GM19043 (cell line): ENCODE results near the gene JAKMIP2.
"Not testable (repeated sequence)": the region's sequence is repeated elsewhere in the genome, so short reads cannot be mapped to it uniquely, and the experiment has no call there.

Experiments used
- ATAC-seq: cut with Tn5 transposase; IDR thresholded peaks from one replicate; pipeline ENCODE4 v1.9.1; 2021; ENCODE audit warnings: low read depth; ENCODE audit not compliant: unreplicated experiment

Gene JAKMIP2

DNA sequence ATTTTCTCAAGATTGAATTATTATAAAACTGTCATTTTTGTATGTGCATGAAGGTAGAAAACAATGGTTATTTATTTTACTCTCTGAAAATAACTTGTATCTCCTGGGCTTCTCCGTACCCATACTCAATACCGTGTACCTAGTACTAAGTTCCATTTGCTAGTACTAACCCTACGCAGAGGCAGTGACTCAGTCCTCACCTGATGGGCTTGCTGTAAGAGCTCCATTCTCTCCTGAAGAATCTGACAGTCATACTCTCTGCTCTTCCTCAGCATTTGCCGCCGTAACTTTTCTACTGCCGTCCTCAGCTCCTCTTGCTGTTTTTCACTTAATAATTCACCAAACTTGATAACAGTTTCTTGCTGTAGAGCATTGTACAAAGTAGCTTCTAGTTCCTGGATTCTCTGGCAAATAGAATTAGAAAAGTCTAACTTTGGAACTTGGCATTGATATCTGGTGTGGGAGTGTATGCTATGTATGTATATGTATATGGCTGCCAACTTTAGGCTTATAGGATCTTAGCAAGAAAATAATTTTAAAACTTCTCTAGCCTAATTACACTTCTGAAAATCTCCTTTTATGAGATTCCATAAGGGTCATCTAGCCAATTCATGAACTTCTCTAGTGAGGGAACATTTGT lies 164.7 kb downstream of the JAKMIP2 start:
- ATAC-seq = no peak

DNA sequence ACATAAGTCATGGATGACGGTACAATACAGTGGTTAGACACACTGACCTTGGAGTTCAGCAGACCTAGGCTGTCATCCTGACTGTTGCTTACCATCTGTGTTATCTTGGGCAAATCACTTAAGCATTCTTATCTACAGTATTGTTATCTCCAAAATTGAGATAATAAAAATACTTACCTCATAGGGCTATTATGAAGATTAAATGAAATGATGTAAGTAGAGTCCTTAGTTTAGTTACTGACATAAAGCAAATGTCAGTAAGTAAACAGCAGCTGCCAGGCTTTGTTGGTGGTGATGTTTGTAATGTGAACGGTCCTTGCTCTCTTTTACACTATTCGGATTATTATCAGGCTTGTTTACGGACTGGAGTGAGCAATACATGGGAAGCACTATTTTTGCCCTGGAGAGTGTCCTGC lies 165.3 kb downstream of the JAKMIP2 start:
- ATAC-seq = no peak

DNA sequence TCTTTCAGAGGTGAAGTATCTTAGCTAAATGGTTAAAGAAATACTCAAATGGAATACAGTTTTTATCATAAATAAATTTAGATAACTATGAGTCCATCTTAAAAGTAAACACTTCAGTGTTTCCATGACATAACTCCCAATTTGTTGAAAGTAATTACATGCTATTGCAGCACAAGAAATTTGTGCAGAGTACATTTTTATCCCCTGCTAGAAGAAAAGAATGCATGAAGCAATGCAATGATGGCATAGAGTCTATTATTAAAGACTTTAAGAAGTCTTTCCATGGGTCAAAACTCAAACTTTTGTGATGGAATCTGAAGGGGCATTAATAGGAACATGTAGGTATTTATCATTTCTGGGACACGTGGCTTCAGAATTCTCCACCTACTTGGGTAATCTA lies 166.1 kb downstream of the JAKMIP2 start:
- ATAC-seq = no peak

DNA sequence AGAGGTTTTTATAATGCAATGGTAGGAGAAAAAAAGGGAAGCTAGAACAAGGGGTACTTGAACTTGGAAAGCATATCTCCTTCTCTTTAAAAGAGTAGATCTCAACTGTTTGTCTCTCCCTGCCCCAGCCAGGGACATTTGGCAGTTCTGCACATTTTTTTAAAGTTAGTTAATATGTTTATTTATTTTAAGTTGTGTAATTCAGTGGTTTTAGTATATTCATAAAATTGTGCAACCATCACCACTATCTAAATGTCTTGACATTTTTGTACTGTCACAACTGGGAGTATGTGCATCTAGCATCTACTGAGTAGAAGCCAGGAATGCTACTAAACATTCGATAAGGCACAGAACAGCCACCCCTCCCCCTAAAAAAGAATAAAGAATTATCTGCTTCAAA lies 169.2 kb downstream of the JAKMIP2 start:
- ATAC-seq = no peak

DNA sequence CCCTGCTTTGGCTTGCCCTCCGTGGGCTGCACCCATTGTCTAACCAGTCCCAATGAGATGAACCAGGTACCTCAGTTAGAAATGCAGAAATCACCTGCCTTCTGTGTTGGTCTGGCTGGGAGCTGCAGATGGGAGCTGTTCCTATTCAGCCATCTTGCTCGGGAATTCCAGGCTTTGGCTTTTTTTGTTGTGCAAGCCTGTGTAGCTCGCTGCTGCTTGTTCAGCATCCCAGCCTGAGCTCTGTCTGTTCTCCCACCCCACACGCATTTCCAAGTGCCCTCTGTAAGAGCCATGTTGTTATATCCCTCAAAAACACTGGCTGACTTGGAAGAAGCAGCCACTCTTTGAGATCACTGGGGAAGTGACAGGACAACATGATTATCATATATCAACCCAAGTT lies 171.0 kb downstream of the JAKMIP2 start:
- ATAC-seq = no peak

DNA sequence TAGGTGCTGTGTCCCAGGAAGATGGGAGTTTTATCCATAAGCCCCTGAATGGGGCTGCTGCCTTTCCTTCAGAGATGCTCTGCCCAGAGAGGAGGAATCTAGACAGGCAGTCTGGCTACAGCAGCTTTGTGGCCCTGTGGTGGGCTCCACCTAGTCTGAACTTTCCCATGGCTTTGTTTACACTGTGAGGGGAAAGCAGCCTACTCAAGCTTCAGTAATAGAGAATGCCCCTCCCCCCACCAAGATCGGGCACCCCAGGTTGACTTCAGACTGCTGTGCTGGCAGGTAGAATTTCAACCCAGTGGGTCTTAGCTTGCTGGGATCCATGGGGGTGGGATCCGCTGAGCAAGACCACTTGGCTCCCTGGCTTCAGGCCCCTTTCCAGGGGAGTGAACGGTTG lies 171.7 kb downstream of the JAKMIP2 start:
- no peak for ATAC-seq

DNA sequence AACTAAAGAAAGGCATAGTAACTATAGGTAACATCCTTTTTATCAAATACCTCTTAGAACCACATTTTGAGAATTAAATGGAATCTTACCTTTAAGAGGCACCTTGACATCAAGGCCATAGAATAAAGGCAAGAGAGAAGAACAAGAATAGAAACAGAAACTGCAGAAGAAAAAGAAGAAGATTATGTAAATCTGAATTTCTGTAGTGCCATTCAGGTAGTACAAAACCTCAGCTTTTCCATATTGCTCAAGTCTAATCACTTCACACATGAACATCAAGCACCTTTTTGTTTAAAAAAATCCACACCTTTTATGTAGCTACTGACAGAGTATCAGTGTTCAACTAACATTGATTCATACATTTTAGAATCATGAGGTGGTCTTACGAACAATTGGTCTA lies 180.9 kb downstream of the JAKMIP2 start:
- no peak for ATAC-seq

DNA sequence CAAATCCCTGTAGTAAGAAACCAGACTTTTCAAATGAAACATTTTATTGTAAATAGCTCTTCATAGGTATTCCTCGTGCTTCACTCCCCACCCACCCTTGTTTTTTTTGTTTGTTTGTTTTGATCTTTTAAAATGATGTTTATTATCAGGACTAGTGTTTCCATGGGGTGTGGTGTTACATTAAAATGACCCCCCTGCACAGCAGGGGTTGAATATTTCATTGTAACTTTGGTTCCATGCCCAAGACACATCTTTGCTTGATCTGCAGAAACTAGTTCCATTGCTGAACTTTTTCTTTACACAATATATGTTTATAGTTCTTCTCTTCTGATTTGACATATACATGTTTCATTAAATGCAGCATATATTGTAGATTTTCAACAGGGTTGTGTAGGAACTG lies 191.4 kb downstream of the JAKMIP2 start:
- ATAC-seq = no peak

DNA sequence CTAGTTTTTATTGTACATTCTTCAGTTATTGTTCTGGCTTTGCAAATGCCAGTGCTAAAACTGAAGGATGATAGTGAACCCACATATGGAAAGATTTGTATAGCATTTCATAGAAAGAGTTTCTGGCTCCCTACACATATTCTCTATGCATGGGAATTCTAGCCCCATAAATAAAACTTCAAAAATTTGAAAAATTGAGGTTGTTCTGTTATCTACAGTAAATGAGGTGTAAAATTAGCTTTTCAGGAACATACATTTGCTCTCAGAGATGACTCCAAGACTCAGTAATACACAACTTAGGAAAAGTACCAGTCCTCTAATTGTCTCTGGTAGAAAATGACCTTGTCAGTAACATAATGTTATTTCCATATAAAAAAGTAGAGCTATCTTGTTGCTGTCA lies 192.4 kb downstream of the JAKMIP2 start:
- ATAC-seq = no peak

DNA sequence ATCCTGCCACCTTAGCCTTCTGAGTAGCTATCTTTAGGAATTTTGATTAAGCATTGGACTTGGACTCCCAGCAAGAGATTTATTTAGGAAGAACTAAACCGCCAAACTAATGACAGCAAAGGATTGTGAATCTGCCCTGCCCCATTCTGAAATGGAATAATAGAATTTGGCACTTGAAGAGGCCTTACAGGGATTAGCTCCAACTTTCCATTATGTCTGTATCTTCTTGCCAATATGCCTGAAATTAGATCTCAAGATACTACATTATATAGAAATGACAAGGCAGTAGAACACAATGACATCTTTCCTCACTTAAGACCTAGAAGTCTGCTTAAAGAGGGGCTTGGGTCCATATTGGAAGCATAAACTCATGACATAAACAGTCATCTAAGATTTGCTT lies 195.7 kb downstream of the JAKMIP2 start:
- ATAC-seq = no peak

DNA sequence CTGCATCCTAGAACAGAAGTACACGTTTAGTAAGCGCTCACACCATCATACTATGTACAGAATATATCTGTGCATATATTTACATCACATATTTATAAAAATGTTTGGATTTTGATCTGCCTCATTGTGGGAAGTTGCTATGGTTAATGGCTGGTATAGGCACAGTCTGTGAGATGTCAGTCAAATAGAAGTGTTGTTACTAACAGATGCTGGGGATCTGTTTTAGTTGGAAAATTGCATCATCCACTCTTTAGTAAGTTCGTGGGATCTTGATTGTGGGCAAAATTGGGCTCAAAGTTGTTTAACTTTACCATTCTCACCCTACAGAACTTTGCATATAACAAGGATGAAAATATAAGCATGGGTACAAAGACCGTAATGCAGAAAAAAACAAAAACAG lies 196.3 kb downstream of the JAKMIP2 start:
- no peak for ATAC-seq

DNA sequence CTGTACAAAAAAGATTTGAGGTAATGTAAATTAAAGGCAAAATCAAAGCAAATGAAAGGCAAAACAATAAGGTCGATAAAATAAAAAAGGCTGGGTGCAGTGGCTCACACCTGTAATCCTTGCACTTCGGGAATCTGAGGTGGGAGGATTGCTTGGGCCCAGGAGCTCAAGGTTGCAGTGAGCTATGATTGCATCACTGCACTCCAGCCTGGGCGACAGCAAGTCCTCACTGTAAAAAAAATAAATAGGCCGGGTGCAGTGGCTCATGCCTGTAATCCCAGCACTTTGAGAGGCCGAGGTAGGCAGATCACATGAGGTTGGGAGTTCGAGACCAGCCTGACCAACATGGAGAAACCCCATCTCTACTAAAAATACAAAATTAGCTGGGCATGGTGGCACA lies 200.3 kb downstream of the JAKMIP2 start:
- ATAC-seq = not testable (repeated sequence)

DNA sequence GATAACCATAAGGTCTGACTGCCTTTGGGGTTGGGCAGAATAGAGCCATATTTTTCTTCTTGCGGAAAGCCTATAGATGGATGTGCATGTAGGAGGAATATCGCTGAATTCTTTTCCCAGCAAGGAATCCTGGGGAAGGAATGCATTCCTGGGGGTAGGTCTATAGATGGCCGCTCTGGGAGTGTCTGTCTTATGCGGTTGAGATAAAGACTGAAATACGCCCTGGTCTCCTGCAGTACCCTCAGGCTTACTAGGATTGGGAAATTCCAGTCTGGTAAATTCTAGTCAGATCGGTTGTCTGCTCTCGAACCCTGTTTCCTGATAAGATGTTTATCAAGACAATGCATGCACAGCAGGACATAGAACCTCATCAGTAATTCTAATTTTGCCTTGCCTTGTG lies 202.1 kb downstream of the JAKMIP2 start:
- not testable (repeated sequence) for ATAC-seq

DNA sequence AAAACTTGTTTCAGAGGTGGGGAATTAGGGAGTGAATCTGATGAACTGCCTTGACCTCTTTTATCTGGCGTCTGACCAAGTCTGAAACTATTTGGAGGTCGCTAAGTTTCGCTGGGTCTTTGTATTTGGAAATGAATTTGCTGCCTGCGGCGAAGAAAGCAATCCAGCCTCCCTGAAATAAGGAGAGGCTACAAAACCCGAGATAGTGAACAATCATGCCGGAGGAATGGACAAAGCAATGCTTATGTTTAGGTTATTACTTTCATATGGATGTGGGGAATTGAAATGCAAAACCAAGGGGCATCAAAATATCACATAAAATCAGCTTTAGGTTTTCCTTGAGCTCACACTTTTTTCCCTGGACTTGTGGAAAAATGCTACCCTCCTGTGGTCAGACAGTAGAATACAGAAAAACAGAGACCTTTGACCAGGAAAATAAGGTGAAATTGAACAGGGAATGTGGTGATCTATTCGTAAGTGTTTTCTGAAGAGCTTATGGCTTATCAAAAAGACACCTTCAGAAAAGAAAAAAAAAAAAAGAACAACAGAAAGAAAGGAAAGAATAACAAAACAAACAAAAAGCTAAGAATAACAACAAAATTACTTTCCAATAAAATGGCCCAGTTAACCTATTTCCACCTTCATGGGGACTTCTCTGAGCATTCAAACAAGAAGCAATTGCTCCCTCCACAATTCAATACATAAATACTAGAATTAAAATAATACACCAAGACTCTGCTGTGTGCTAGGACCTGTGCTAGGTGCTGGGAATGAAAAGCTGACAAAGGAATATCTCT lies 204.1 kb downstream of the JAKMIP2 start:
- no peak for ATAC-seq

DNA sequence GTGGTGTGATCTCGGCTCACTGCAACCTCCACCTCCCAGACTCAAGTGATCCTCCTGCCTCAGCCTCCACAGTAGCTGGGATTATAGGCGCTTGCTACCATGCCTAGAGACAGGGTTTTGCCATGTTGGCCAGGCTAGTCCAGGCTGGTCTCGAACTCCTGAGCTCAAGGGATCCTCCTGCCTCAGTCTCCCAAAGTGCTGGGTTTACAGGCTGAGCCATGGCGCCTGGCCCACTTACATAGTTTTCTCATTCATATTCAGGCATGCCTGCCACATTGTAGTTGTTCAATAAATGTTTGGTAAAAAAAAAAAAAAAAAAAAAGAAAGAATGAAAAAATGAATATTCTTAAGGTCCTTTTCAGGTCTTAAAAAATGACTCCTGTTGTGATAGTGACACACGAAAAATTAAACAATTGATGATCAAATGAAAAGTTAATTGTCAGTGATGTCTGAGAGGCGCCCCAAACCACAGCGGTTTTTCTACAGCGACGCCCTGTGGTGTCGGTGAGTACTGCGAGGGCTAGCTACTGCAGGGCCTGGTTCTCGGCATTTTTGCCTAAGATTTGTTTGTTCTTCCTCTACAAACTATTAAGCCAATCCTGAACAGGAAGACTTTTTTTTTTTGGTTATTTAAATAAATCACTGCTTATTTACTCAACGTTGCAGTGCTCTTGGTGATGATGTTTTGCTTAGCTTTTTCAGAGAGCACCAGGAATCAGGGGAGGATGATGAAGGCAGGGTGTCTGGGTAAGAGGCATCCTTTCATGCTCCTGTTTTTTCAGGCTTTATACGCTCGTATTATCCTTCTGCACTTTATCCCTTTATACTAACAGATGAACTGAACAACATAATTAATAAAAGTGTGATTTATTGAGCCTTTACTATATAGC lies 205.6 kb downstream of the JAKMIP2 start:
- ATAC-seq = peak; percentile 87

DNA sequence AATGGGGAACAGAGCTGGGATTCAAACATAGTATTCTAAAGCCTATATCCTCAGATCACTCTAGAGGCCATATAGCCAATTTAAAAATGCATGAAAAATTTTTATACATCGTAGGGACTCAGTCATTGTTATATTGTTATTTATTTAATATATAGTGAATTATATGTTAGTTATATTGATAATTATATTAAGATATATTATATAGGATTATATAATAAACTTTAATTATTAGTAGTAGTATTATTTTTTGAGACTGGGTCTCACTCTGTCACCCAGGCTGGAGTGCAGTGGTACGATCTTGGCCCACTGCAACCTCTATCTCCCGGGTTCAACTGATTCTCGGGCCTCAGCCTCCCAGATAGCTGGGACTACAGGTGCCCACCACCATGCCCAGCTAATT lies 206.9 kb downstream of the JAKMIP2 start:
- ATAC-seq = no peak

DNA sequence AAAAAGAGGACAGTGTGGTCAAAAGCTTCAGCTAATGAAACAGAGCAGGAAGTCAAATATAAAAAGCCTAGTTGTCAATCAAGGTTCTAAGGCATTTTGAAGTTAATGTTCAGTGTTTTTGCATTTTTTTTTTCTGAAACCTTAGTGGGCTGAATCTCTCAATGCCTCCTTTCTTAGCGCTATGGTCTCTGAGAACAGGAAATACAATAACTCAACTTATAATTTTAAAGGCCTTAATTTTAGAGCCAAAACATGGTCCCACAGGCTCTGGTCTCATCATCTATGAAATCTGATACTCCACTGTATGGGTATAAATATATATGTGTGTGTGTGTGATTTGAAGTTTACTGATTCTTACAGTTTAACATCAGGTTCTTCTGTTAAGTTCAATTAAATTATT lies 209.3 kb downstream of the JAKMIP2 start:
- ATAC-seq = no peak

DNA sequence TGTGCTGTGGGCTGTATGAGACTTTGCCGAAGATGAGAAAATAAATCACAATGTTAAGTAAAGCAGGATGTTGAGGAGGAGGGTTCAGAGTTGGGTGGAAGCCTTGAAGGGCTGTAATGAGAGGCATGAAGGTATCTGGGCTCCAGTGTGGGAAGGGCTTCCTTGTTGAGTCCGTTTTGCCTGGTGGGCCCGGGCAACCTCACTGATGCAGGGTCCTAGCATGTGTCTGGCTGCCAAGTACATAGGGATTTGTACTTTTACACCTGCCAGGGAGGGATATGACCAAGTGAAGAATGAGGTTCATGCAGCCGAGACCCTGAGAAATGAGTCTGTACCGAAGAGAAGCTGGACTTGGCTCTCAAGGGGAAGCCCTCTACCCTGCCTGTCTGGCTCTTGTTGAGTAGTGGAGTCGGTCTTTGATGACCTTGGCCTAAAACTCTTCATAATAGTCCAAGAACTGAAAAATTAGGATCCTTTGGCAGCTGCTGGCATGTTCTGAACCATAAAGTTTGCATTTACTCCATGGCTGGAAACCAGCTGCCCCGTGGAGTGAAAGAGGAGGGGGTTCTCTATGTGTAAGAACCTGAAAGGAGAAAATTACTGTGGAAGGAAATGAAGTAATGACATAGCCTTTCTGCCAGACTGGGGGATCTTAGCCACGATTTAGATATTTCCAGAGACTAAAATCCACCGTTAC lies 213.7 kb downstream of the JAKMIP2 start:
- ATAC-seq = no peak

DNA sequence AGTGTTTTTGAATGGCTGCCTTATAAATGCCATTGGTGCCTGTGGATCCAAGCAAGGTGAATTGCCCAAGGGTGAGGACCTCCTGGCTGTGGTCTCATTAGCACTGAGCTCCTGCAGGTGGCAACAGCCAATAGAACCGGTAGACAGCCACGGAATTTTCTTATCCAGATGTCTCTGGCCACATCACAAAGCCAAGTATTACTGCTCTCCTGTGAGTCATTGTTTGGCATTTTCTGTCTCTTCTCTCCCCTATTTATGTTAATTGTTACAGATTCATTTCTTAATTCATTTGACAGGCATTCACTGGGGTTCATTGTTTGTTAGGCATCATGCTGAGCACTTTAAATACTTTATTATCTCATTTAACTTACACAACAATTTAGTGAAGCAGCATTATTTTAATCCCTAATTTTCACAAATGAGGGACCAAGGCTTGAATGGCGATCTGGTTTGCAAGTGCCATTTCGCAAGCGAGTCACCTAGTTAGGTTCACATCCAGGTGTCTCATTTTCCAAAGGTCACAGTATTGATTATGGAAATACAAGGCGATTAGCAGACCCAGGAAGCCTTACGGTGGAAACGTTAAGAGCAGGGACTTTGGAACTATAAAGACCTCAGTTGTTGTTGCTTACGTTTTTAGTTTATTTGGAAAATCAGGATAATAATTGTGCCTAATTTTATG lies 214.5 kb downstream of the JAKMIP2 start:
- ATAC-seq = no peak

DNA sequence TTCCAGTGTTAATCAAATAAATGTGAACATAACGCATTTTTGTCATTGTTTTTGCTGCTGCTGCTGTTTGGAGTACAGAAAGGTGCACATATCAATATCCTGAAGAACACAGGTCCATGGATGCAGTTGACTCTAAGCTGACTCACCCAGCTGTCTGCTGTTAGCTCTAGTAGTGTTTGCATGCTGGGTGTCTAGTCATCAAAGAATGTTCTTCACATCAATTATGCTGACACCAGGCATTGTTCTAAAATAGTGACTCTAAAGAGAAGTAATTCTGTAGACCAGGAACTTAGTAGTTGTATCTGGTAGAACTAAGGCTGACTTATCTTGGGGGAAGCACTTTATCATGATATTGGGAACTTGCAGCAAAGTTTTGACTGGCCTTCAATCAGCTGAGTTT lies 217.0 kb downstream of the JAKMIP2 start:
- ATAC-seq = no peak
